Measurements from ENCODE around the gene BEND5.

DNA sequence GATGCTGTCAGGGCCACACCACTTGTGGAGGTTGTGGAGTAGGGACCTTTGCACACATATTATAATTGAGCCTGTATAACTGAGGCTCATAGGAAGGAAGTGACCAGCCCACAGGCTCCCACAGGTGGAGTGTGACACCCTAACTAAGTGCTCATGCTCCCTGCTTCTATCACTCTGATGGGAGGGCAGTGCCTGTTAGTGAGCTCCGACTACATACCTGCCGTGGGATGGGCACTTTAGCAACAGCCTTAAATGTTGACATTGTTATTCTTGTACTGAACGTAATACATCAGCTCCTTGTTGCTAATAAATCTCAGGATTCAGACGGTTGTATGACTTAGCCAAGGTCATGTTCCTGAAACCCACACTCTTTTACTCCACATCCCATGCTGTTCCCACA, 58.0 kb downstream of the BEND5 start:
- no peak for TF ChIP-seq POLR2A (IDR thresholded peaks at IDR 0.05)
- TF ChIP-seq, protein P1, sequence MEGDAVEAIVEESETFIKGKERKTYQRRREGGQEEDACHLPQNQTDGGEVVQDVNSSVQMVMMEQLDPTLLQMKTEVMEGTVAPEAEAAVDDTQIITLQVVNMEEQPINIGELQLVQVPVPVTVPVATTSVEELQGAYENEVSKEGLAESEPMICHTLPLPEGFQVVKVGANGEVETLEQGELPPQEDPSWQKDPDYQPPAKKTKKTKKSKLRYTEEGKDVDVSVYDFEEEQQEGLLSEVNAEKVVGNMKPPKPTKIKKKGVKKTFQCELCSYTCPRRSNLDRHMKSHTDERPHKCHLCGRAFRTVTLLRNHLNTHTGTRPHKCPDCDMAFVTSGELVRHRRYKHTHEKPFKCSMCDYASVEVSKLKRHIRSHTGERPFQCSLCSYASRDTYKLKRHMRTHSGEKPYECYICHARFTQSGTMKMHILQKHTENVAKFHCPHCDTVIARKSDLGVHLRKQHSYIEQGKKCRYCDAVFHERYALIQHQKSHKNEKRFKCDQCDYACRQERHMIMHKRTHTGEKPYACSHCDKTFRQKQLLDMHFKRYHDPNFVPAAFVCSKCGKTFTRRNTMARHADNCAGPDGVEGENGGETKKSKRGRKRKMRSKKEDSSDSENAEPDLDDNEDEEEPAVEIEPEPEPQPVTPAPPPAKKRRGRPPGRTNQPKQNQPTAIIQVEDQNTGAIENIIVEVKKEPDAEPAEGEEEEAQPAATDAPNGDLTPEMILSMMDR (IDR thresholded peaks at IDR 0.05), result no peak
